Myocyte (in vitro differentiated cells): Measurements from ENCODE around the gene SUSD3. TPM values are rescaled to one million over a fixed set of nuclear protein-coding genes. Genes with fewer than 3 reads are reported as not detected.

Experiments used
- DNase-seq: peaks from one replicate; pipeline ENCODE4 v3.0.0-alpha.2; 2012; ENCODE audit warnings: low read depth
- total RNA-seq: library from RNA; depleted of rRNA; stranded (reverse); fragments of >200 nt; gene quantifications from 2 replicates; pipeline ENCODE4 v1.2.3, GENCODE V29; 2014

Gene SUSD3
- total RNA-seq, 1 donor from 2014 or later, result not detected

DNA sequence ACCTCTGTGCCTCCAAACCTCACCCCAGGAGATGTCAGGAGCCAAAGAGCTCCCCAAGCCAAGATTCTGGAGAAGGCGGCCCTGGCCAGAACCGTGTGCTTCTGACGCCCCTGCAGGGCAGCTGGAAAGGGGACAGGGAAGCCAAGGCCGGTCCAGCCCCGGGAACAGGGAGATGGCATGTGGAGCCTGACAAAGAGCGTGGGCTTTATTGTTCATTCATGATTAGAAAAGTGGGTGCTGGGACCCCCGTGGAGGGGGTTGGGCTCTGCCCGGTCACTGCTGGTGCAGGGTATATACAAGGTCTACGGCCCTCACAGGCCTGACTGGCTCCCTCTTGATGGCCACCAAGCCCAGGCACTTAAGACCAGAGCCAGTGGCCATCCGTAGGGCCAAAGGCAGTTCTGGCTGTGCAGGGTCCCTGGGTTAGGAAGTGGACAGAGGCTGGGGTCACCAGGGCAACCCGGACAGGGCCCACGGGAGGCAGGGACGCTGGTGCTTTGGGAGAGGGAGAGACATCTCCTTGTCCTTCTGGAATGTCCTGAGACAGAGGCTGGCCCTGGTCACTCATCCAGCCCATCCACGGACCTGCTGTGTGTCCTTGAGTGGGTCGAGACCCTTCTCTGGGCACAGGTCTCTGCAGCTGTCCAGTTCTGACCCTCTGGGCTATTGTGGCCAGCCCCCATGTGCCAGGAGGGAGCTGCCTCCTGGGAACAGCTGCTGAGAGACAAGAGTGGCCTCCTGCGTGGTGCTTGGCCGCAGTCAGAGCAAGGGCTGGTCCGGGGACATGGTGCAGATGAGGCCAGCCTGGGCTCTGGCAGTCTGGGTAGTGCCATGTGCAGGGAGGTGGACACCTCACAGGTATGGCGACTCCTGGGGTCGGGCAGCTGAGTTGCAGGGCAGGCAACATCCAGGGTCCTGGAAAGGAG lies 63.1 kb downstream of the SUSD3 start:
- DNase-seq, result peak; percentile 41

DNA sequence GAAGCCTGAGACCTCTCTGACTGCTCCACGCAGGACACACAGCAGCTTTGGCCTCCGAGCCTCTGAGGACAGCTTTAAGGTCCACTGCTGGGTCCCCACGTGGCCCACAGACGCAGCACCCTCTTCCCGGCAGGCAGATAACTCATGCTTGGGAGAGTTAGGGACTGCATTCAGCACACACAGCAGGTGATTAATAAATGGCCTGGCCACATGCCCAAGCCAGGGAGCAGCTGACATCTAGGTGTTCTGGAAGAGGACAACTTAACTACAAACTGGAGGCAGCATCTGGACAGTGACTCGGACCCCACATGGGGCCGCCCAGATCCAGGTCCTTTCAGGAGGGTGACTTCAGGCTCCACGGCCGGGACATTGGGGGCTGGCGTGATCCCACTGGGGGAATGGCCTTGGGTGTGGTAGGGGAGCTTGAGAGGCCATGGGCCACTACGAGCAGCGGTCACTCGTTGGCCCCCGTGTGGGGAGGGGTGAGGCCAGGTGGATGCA lies 64.3 kb downstream of the SUSD3 start:
- DNase-seq, result no peak

DNA sequence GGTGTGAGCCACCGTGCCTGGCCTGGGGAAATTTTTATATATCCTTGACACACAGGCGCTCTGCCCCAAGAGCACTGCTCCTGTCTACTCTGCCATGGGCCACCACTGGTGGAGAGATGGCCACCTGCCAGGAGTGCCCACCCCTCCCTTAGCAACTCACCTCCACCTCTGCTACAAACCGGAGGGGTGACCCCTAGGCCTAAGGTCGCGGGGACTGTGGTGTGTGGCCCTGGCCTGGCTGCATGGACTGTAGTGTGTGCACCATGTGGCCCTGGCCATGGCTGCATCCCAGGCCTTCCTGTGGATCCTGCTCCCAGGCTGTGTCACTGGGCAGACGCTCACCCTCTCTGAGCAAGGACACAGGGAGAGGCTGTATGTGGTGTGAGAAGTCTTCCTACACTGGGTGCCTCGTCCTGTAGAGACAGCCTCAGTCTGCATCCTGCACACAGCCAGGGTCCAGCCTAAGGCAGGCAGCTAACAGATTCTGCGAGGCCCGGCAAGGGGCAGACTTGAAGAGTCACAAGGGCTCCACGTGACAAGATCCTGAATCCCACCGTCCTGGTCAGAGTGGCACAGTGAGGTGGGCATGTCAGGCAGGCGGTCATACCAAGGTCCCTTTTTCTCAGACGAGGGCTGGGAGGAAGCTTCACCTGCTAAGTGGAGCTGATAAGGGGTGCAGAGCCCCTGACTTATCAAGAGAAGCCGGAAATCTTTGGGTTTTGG lies 65.2 kb downstream of the SUSD3 start:
- DNase-seq, result no peak

DNA sequence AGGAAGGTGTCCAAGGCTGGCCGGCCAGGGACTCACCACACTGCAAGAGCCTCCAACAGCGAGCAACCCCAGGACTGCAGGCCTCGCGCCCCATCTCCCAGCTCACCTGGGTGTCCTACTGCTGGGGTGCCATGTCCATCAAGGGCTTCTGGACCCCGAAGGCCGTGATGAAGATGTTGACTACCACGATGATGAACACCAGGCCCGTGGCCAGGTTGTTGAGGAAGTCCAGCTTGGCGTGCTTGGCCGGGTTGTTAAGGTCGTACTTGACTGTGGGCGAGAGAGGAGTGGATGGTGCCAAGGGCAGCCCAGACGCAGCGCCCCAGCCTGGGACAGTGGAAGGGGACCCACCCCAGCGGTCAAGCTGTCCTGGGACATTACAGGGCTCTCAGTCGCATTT lies 66.3 kb downstream of the SUSD3 start:
- DNase-seq, result no peak

DNA sequence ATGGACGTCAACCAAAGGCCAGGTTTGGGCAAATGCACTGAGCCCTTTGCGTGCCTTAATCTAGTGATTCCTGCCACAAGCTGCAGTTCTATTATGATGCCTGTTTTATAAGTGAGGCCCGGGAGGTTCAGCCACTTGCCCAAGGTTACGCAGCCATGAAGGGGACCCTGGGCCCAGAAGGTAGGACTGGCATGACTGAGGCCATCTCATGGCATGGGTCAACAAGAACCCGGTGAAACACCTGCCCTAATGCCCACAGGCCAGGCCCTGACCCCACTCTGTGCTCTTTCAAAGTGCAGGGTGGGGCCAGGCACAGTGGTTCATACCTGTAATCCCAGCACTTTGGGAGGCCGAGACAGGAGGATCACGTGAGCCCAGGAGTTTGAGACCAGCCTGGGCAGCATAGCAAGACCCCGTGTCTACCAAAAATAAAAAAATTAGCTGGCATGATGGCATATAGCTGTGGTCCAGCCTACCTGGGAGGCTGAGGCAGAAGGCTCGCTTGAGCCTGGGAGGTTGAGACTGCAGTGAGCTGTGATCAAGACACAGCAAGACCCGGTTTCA lies 66.9 kb downstream of the SUSD3 start:
- no peak for DNase-seq

DNA sequence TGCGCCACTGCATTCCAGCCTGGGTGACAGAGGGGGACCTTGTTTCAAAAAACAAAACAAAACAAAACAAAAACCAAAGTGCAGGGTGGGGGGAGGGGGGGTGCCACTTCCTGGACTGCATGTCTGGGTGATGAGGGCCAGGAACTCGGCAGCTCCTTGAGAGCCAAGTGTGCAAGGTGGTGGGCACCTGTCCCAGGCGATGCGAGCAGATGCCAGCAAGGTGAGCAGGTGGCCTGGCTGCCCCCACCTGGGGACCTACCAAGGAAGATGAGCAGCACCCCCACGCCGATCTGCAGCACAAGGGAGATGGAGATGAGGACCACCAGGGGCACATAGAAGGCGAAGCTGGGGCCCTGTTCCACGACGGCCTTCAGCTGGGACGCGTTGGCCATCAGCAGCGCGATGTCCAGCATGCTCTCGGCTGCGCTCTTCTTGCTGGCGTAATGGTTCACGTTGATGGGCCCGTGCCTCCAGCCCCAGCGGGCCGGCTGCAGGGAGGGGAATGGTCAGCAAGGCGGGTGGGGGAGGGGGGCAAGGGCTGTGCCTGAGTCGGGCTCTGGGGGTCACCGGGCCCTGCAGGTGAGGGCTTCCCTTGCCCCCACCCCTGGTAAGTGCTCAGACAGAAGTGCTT lies 67.8 kb downstream of the SUSD3 start:
- no peak for DNase-seq

DNA sequence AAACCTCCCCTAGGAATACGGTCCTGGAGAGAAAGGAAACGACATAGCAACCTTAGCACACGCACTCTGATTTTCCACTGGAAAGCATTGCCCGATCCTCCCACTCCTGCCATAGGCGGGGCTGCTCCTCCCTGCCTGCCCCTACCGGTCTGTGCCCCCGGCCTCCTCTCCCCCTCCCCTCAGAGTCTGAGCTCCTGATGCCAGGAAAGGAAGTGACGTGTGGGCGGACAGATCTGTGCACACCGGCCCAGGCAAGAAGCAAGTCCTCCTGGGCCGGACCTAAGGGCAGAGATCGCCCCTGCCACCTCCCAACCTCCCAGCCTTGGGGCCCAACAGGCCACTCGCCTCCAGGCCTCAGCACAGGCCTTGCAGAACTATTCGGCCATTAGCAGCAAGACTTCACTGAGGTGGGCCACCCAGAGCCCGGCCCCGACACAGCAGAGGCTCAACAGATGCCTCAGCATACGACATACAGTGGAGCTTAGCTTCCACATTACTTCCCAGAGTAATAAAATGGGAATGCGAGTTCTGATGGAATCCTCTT lies 68.4 kb downstream of the SUSD3 start:
- DNase-seq, result no peak

DNA sequence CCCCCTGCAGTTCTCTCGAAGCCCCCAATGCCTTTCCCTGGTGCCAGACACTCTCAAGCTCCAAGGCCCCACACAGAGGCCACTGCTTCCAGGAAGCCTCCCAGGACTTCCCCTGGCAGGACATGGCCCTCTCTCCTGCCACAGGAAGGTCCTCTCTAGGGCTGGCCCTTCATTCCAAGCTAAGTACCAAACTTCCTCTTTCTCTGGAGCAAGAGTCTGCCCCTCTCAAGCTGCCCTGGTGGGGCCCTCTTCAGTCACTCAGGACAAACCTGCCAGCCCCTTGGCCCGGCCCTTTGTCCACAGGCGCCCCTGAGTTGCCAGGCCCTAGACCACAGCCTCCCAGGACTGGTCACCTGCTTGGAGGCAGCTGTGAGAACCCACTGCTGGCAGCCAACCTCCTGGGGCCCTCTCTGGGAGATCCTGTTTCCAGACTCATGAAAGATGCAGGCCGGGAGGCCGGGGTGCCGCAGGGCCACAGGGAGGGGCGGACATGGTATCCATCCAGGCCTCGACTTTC lies 69.0 kb downstream of the SUSD3 start:
- DNase-seq, result peak; percentile 91

DNA sequence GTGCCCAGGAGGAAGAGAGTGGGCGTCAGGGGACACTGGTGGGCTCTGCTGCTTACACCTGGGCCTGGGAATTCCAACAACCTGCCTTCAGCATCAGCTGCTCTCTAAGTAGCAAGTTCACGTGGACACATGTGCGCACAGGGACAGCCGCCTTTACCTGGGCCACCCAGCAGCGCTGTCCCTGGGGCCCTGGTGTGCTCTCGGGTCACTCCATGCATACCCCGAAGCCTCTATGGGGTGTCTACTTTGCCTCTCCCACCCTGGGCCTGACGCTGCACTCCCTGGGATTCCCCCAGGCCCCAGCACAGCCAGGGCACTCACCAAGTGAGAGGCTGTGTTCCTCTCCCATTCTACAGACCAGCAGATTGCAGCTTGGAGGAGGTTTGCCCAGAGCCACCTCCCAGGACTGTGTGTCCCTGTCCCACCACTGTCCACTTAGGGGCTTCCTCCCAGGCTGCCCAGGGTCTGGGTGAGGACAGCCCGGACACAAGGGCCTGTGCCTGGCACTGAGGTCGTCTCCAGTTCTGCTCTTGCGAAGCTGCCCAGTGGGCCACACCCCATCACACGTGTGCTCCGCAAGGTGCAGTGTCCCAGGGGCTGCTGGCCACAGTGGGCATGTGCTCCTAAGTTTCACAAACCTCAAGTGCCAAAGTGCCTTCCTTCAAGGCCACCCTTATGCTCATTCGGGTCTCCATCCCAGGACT lies 69.7 kb downstream of the SUSD3 start:
- DNase-seq, result no peak

DNA sequence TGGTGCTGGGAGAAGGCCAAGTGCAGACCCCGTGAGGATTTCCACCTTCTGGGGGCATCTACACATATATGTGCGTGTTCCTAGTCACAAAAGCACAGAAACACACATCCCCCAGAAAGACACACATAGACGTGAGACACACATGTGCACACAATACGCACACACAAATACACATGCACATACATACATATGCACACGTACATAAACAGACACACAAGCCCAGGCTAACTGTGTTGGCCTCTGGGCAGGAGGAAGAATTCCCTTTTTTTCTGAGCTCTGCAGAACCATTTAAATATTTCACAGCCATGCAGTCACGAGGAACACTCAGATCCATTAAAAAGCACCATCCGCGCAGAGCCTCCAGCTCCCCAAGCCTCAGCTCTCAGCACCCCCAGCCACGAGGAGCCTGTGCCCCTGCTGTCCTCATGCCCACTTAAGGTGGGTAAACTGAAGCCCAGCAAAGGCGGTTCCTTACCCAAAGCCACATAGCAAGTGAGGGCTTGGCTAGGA lies 70.3 kb downstream of the SUSD3 start:
- no peak for DNase-seq

DNA sequence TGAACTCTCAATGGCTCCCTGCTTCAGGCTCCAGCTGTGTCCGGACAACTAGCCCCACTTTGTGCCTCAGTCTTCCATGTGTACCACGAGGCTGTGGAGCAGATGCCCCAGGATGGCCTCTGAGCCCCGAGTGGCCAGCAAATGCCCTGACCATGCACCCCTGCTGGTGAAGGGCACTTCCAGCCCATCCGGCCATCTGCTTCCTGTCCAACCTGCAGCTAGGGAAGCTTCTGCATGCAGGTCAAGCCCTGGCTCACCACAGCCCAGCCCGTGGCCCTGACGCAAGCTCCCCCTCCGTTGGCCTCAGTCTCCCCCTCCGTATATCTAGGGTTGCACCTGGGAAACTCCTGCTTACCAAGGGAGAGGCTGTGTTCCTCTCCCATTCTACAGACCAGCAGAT lies 70.8 kb downstream of the SUSD3 start:
- DNase-seq, result no peak

DNA sequence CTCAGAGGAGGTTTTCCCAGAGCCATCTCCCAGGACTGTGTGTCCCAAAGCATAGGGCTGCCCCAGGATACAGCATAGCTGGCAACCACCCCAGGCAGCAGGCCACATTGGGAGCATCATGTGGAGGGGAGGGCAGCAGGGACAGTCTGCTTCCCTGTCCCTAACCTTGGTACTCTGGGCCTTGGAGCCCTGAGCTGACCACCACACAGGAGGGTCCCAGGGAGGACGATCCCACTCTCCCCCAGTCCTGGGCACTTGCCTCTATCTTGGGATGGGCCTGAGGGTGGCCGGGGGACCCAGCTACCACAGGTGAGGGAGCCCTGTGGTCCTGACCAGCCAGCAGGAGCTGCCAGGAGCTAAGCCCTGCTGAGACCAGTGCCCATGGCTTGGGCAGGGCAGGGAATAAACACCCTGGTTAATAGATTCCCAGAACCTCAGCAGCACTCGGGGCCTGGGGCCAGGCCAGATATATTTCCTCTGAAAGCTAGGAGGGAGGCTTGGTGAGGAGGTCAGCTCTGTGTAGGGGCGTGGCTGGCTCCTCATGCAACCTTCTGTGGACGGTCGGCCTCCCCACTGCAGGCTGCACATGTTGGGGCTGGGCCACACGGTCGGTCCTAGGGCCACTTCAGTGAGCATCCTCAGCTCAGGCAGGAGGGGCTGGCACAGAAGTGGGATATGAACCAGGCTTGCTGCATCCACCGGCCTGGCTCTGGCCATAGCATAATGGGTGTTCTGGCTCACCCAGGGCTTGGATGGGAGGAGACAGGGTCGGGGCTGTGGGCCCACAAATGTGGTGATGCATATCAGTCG lies 71.4 kb downstream of the SUSD3 start:
- no peak for DNase-seq

DNA sequence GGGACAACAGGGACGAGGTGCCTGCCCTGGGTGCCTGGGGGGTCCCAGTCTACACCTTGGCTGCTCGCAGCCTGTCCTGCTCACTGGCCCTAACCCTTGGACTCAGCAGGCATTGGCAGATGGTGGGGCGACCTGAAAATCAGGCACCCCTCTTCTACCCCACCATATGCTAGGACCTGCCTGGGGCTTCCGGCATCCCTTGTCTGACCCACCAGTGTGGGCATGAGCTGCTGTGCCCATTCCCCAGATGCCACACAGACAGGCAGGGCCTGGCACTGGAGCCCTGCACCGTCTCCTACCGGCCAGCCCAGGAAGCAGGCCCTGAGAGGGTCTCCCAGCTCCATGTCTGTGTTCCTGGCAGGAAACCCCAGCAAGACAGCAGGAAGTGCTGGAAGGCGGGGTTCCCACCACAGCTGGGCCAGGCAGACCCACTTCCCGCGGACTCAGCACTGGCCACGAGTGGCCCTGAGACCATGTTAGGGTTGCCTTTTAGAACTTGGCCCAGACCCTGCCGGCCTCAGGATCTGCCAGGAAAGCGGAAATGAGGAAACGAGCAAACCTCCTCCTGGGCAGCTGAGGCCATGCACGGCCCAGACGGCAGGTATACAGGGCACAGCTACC lies 72.5 kb downstream of the SUSD3 start:
- no peak for DNase-seq

DNA sequence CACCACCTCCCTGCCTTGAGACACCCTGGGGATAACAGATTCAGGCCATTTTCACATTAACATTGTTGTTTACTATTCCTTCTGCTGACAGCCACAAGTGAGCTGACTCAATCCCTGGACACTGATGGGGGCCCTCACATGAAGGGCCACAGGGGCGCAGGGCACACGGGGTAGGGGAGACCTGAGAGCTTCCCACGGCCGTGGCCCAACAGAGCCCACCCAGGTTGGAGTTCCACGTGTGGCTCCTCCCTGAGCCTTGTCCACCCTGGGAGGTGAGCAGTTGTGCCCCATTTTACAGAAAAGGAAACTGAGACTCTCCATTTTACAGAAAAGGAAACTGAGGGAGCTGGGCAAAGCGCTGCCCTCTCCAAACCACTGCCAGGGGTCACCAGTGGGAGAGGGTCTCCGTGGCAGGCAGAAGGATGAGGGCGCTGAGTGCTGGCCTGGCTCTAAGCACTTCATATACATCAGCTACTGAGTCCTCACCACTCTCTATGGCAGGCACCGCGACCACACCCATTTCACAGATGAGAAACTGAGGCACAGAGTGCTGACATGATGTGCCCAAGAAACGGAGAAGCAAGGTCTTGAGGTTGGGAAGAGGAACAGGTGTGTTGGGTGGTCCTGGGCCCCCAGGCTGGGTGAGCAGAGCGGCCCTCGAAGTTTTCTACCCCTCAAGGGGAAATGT lies 73.2 kb downstream of the SUSD3 start:
- no peak for DNase-seq

DNA sequence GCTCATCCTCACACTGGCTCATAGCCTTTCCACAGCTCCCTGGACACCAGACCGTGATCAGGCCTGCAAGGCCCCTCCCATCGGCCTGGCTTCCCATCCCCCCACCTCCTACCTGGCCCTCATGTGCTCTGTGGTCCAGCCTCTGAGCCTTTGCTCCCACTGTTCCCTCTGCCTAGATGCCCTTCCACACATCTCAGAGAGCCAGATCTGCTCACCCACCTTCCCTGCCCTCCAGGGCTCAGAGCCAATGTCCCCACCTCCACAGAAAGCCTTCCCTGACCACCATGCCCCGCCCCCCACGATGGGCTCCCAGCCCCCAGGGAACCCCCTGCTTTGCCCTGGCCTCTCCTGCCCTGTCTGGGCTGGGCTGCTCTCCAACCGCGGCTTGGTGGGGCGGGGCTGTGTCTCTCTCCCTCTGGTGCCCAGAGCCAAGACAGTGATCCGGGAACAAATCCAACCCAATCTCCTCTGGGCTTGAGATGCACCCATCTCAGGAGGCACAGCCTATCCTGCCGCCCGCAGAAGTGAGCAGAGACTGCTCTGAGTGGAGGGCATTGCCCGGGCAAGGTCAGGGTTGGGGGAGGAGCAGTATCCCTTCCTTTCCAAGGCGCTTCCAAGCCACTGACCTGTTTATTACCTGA lies 73.9 kb downstream of the SUSD3 start:
- peak; percentile 73 for DNase-seq

DNA sequence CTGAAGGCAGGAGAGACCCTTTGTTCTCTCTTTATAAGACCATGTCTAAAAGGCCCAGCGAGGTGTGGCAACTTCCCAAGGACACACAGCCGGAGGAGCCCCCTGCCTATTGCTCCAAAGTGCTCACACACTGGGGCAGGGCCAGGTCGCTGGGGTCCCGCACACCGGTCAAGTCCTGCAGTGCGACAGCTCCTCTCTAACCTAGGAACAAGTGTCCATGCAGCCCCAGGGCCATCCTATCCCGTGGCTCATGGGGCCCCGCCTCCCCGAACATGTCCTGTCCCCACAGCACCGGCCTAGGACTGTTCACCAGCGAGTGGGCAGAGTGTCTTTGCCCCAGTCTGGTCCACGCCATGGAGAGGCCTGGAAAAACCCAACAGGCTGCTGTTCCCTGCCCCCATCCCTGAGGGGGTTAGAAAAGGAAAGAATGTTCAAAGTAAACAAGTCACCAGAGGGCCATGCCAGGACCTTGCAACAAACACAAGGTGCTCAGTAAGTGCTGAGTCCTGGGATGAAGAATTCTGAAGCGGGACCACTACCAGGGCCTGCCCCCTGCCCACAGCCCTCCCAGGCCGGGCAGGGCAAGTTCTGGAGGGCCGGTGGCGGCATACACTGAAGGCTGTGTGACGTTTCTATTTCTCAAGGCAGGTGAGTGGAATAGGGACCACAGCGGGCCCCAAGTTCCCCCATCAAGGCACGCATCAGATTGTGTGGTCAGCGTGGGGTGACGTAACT lies 74.6 kb downstream of the SUSD3 start:
- DNase-seq, result no peak

DNA sequence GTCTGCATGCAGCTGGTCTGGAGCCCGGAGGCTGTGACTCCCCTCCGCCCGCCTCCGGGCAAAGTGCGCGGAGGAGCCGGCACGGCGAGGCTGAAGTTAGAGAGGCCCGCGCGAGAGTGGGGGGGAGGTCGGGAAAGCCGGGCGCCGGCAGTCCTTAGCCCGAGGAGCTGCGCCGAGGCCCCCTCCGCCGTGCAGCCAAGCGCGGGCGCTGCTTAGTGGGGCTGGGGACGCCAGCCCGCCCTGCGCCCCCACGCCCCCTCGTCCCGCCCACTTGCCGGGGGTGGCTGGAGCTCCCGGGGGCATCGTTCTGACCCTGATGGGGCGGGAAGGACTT lies 75.1 kb downstream of the SUSD3 start:
- peak; percentile 84 for DNase-seq
